GM12878 (cell line): Measurements from ENCODE around the gene GLE1. TPM values are rescaled to one million over a fixed set of nuclear protein-coding genes. Genes with fewer than 3 reads are reported as not detected.

Experiments
- ATAC-seq: fragments of 200-7000 bp; cut with Tn5 transposase; 3 replicates; pipeline ENCODE4 v1.9.1; 2020; ENCODE audit warnings: mild to moderate bottlenecking, moderate library complexity
- BruUV-seq: library from RNA; stranded (reverse); fragments of 400-500 nt; replicated peaks from 2 replicates; lab custom pipeline; 2021; lab: Mats Ljungman, UMichigan
- CTCF ChIA-PET: fragments of 300-600 bp; sonication (Branson Sonifier 250); formaldehyde crosslinking; extraction: SDS; loops from one replicate; lab custom pipeline; 2021; ENCODE audit warnings: inconsistent platforms; lab: Yijun Ruan, JAX
- POLR2A ChIA-PET: fragments of 350-600 bp; formaldehyde crosslinking; extraction: SDS; loops from one replicate; lab custom pipeline; 2021; ENCODE audit warnings: inconsistent platforms; lab: Charles Lee
- RAD21 ChIA-PET: fragments of 300-600 bp; sonication (Branson Sonifier 250); formaldehyde crosslinking; loops from one replicate; lab custom pipeline; 2023; ENCODE audit warnings: antibody characterized with exemption; ENCODE audit not compliant: unreplicated experiment; lab: Charles Lee
- SMC1A ChIA-PET: fragments of 300-600 bp; sonication (Branson Sonifier 250); formaldehyde crosslinking; loops from one replicate; lab custom pipeline; 2023; ENCODE audit not compliant: unreplicated experiment, uncharacterized antibody; lab: Charles Lee
- DNase-seq: peaks from one replicate; pipeline ENCODE4 v3.0.0-alpha.2; 2011; ENCODE audit warnings: low read depth, low spot score
- FAIRE-seq: peaks from 3 replicates; lab custom pipeline; 2011; peaks lifted over from hg19 to GRCh38; lab: Jason Lieb, UNC
- H2AFZ ChIP-seq: 2 replicates; pipeline ENCODE4 v1.6.0; 2011; ENCODE audit warnings: low read depth, low read length, control low read depth; ENCODE audit not compliant: control insufficient read depth
- H3K27ac ChIP-seq: 2 replicates; pipeline ENCODE4 v1.5.1; 2011; ENCODE audit warnings: control low read depth; ENCODE audit not compliant: control insufficient read depth, insufficient read depth
- H3K27me3 ChIP-seq, 2 experiments: replicated peaks in 1 of 2; 2 replicates each; pipeline versions ENCODE4 v1.6.0 to v1.6.1; 2011; ENCODE audit warnings: low read length in 1 of 2; ENCODE audit not compliant: control insufficient read depth in 2 of 2, insufficient read depth in 2 of 2
- H3K36me3 ChIP-seq, 2 experiments: 2 replicates each; pipeline ENCODE4 v1.5.1; 2011; ENCODE audit warnings: low read length in 1 of 2; ENCODE audit not compliant: control insufficient read depth in 2 of 2, insufficient read depth in 2 of 2
- H3K4me1 ChIP-seq: 2 replicates; pipeline ENCODE4 v1.6.1; 2011; ENCODE audit warnings: mild to moderate bottlenecking, low read length, moderate library complexity, mixed read lengths; ENCODE audit not compliant: control insufficient read depth, insufficient read depth
- H3K4me2 ChIP-seq: 2 replicates; pipeline ENCODE4 v1.6.0; 2011; ENCODE audit warnings: control low read depth; ENCODE audit not compliant: control insufficient read depth, insufficient read depth
- H3K4me3 ChIP-seq: fragments of 200-600 bp; sonication (generic); 2 replicates; pipeline ENCODE4 v1.5.1; 2016
- H3K79me2 ChIP-seq: 2 replicates; pipeline ENCODE4 v1.6.0; 2011; ENCODE audit warnings: low read length; ENCODE audit not compliant: control insufficient read depth, insufficient read depth
- H3K9ac ChIP-seq: 2 replicates; pipeline ENCODE4 v1.8.0; 2011; ENCODE audit warnings: low read length, control low read depth, mixed read lengths; ENCODE audit not compliant: control insufficient read depth, insufficient read depth
- H3K9me3 ChIP-seq: replicated peaks from 3 replicates; pipeline ENCODE4 v1.5.1; 2011; ENCODE audit warnings: mild to moderate bottlenecking, low read length; ENCODE audit not compliant: control insufficient read depth, insufficient read depth
- H4K20me1 ChIP-seq: 2 replicates; pipeline ENCODE4 v1.6.0; 2011; ENCODE audit not compliant: control insufficient read depth, insufficient read depth
- BRCA1 ChIP-seq: IDR thresholded peaks from 2 replicates; pipeline ENCODE4 v1.6.1; 2011; ENCODE audit warnings: low read depth, low read length, improper control_type of control experiment
- CHD2 ChIP-seq: IDR thresholded peaks from 2 replicates; pipeline ENCODE4 v1.6.1; 2011; ENCODE audit warnings: low read depth, low read length, improper control_type of control experiment, borderline replicate concordance
- CREB1 ChIP-seq: IDR thresholded peaks from 2 replicates; pipeline ENCODE4 v1.6.1; 2012; ENCODE audit warnings: low read depth, mild to moderate bottlenecking, inconsistent platforms
- FOXM1 ChIP-seq: IDR thresholded peaks from 2 replicates; pipeline ENCODE4 v1.6.1; 2012; ENCODE audit warnings: low read depth, mild to moderate bottlenecking, inconsistent platforms, low read length, moderate library complexity
- KDM1A ChIP-seq: fragments of 200-600 bp; sonication (generic); IDR thresholded peaks from 2 replicates; pipeline ENCODE4 v1.6.1; 2016; ENCODE audit warnings: borderline replicate concordance
- LARP7 ChIP-seq: fragments of 450-650 bp; IDR thresholded peaks from 2 replicates; pipeline ENCODE4 v1.6.1; 2017; ENCODE audit warnings: mild to moderate bottlenecking
- MEF2A ChIP-seq: IDR thresholded peaks from 2 replicates; pipeline ENCODE4 v1.6.1; 2011; ENCODE audit warnings: low read depth, mild to moderate bottlenecking, low read length, moderate library complexity; ENCODE audit not compliant: insufficient read depth
- NR2C2 ChIP-seq: IDR thresholded peaks from 2 replicates; pipeline ENCODE4 v1.6.1; 2011; ENCODE audit warnings: borderline replicate concordance, low read depth; ENCODE audit not compliant: control insufficient read depth, insufficient read length
- PAX8 ChIP-seq: fragments of 450-650 bp; IDR thresholded peaks from 2 replicates; pipeline ENCODE4 v1.6.1; 2017; ENCODE audit warnings: mild to moderate bottlenecking, moderate library complexity
- SMAD1 ChIP-seq: fragments of 450-650 bp; IDR thresholded peaks from 2 replicates; pipeline ENCODE4 v1.6.1; 2018; ENCODE audit warnings: mild to moderate bottlenecking, low read depth; ENCODE audit not compliant: partially characterized antibody
- SUZ12 ChIP-seq: fragments of 200-600 bp; sonication (generic); IDR thresholded peaks from one replicate; pipeline ENCODE4 v1.6.1; 2018; ENCODE audit warnings: antibody characterized with exemption, mild to moderate bottlenecking; ENCODE audit not compliant: unreplicated experiment
- ZNF24 ChIP-seq: fragments of 450-650 bp; IDR thresholded peaks from 2 replicates; pipeline ENCODE4 v1.6.1; 2017; ENCODE audit warnings: antibody characterized with exemption, mild to moderate bottlenecking
- ZNF622 ChIP-seq: fragments of 450-650 bp; IDR thresholded peaks from 2 replicates; pipeline ENCODE4 v1.6.1; 2017; ENCODE audit warnings: mild to moderate bottlenecking, inconsistent platforms
- WGBS: methylation state at CpG from one replicate; pipeline ENCODE4 v1.1.6; 2016; ENCODE audit warnings: low lambda C conversion rate; ENCODE audit not compliant: insufficient replicate concordance, insufficient coverage; ENCODE audit errors: missing lambda C conversion rate; 5-methylcytosine and 5-hydroxymethylcytosine counted together
- in situ Hi-C: fragments of 300-500 bp; cut with MboI; formaldehyde crosslinking; loops from 9 replicates; pipeline ENCODE4 v1.14.3; 2018; ENCODE audit warnings: mixed read lengths
- intact Hi-C: fragments of 100-400 bp; cut with micrococcal nuclease; formaldehyde crosslinking; loops from one replicate; pipeline ENCODE4 v1.14.2; 2022; ENCODE audit not compliant: unreplicated experiment
- polyA plus RNA-seq, 11 experiments: library from polyadenylated mRNA; depleted of rRNA in 4 of 11; unstranded in 6 of 11; stranded (reverse) in 5 of 11; fragments of >200 nt; fragmentation: Nextera tagmentation in 4 of 11; fragmentation: Illumina TruSeq in 1 of 11; extraction: Ambion mirVana in 4 of 11; extraction: Trizol in 1 of 11; gene quantifications; 1 replicate in 1 of 11; 2 replicates in 10 of 11; pipeline versions ENCODE4 v1.2.1 to v1.2.3, GENCODE V29; 2011 to 2016; ENCODE audit warnings: inconsistent platforms in 2 of 11, missing spikeins in 2 of 11, low read depth in 1 of 11
- total RNA-seq, 4 experiments: library from RNA; depleted of rRNA in 3 of 4; stranded (reverse); fragments of >200 nt in 3 of 4; fragmentation: Illumina TruSeq in 1 of 4; extraction: Trizol in 1 of 4; gene quantifications; 2 replicates each; pipeline versions ENCODE4 v1.2.1 to v1.2.3, GENCODE V29; 2013 to 2021
- TF ChIP-seq, protein P1 (sequence below): fragments of 450-650 bp; IDR thresholded peaks from 2 replicates; pipeline ENCODE4 v1.6.1; 2017; ENCODE audit warnings: mild to moderate bottlenecking
- TF ChIP-seq, protein P2 (sequence below): IDR thresholded peaks from 2 replicates; pipeline ENCODE4 v1.6.1; 2012; ENCODE audit warnings: low read depth, low read length, improper control_type of control experiment

The GLE1 gene
- total and polyA plus RNA-seq, 10 of the 15 experiments (the other 5 are each of a cell fraction or from before 2014, with no cell fraction given) = 17.4 to 52.0 (median 37.7) TPM

DNA sequence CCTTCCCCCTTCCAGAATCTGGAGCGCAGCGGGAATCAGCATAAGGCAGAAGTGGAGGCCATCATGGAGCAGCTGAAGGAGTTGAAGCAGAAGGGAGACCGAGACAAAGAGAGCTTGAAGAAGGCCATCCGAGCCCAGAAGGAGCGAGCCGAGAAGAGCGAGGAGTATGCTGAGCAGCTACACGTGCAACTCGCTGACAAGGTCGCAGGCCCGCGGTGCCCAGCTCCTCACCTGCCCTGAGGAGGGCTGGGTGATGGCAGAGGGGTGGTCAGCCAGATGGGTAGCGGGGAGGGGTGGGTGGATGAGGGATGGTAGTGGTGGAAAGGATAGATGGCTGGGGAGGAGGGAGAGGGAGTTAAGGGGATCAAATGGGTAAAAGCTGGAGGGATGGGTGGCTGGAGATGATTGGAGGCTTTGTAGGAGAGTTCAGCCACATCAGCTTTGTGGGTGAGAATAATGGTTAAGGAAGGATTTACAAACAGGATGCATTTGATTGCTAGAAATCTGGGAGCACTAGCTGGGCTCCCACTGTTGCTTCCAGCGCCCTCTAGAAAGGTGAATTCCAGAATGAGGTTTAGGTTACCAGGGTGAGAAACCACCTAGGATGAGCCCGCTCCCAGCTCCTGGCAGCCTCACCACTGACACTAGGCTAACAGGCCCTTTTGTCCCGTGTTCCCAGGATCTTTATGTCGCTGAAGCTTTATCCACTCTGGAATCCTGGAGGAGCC lies 19.7 kb upstream of the GLE1 start (continued):
- no peak for TF ChIP-seq CHD2

GRCh38 chr9:128485414-128485855 lies 19.1 kb upstream of the GLE1 start:
- H3K4me1 ChIP-seq = no peaks in the 10 kb centered on the region
- no peak overlapping the region for H3K27ac ChIP-seq
- FAIRE-seq (no peak), ATAC-seq (no peak), DNase-seq (no peak)
- TF ChIP-seq, protein P1, sequence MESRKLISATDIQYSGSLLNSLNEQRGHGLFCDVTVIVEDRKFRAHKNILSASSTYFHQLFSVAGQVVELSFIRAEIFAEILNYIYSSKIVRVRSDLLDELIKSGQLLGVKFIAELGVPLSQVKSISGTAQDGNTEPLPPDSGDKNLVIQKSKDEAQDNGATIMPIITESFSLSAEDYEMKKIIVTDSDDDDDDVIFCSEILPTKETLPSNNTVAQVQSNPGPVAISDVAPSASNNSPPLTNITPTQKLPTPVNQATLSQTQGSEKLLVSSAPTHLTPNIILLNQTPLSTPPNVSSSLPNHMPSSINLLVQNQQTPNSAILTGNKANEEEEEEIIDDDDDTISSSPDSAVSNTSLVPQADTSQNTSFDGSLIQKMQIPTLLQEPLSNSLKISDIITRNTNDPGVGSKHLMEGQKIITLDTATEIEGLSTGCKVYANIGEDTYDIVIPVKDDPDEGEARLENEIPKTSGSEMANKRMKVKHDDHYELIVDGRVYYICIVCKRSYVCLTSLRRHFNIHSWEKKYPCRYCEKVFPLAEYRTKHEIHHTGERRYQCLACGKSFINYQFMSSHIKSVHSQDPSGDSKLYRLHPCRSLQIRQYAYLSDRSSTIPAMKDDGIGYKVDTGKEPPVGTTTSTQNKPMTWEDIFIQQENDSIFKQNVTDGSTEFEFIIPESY = no peak
- TF ChIP-seq SUZ12 (no peak), NR2C2 (no peak), CREB1 (no peak), ZNF24 (no peak), BRCA1 (no peak), KDM1A (no peak), MEF2A (no peak), SMAD1 (no peak), ZNF622 (no peak), FOXM1 (no peak), PAX8 (no peak), LARP7 (no peak)
- TF ChIP-seq, protein P2, sequence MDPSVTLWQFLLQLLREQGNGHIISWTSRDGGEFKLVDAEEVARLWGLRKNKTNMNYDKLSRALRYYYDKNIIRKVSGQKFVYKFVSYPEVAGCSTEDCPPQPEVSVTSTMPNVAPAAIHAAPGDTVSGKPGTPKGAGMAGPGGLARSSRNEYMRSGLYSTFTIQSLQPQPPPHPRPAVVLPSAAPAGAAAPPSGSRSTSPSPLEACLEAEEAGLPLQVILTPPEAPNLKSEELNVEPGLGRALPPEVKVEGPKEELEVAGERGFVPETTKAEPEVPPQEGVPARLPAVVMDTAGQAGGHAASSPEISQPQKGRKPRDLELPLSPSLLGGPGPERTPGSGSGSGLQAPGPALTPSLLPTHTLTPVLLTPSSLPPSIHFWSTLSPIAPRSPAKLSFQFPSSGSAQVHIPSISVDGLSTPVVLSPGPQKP = no peak
- RAD21 ChIA-PET = no interaction called here
- H3K4me3 ChIP-seq = no peak overlapping the region
- SMC1A ChIA-PET = no interaction called here
- intact Hi-C loops (no loop called here), in situ Hi-C loops (no loop called here)
- no TSS peak for BruUV-seq
- POLR2A ChIA-PET = no interaction called here
- H3K9ac ChIP-seq = no peak overlapping the region
- no peaks in the 10 kb centered on the region for H3K79me2 ChIP-seq
- no peak overlapping the region for H2AFZ ChIP-seq
- no peak overlapping the region for H3K4me2 ChIP-seq
- WGBS = 88% methylated on average over 7 of the region's 7 CpGs
- no peaks in the 10 kb centered on the region for H3K9me3 ChIP-seq
- H4K20me1 ChIP-seq = no peaks in the 10 kb centered on the region
- H3K27me3 ChIP-seq = no peaks in the 10 kb centered on the region
- peaks cover 31 to 33% of the 10 kb centered on the region in 2 experiments; a peak in 3 of 4 replicates for H3K36me3 ChIP-seq
- CTCF ChIA-PET = interaction anchor here (2.3 kb wide), 1 partner anchor 12 kb away, joined by 8 read pairs; no protein-coding TSS in a partner anchor
